ENCODE measurements around the gene PITX1. TPM values are rescaled to one million over a fixed set of nuclear protein-coding genes. Genes with fewer than 3 reads are reported as not detected.
"Not testable (repeated sequence)": the region's sequence is repeated elsewhere in the genome, so short reads cannot be mapped to it uniquely, and the experiment has no call there.

The PITX1 gene
- polyA plus RNA-seq, 3 donors from 2014 or later, result not detected

GRCh38 chr5:135011355-135012032 lies 22.5 kb downstream of the PITX1 start:
- H3K36me3 Mint-ChIP-seq, result no peaks in the 10 kb centered on the region
- H3K9me3 Mint-ChIP-seq, result no peaks in the 10 kb centered on the region
- no peak for DNase-seq
- H3K27me3 Mint-ChIP-seq (ENCODE audit: low read depth in 3 of 3), result peaks cover 1 to 2% (median 2%) of the 10 kb centered on the region in 3 donors
- H3K27ac Mint-ChIP-seq, result no peak overlapping the region
- H3K4me3 Mint-ChIP-seq, result no peak overlapping the region
- no peaks in the 10 kb centered on the region for H3K4me1 Mint-ChIP-seq

GRCh38 chr5:135010502-135011354 lies 23.3 kb downstream of the PITX1 start:
- DNase-seq, result no peak
- H3K27me3 Mint-ChIP-seq (ENCODE audit: low read depth in 3 of 3), result peaks cover 1 to 2% (median 2%) of the 10 kb centered on the region in 3 donors
- peak overlapping the region in 1 of 6 donors; percentile 19 for H3K27ac Mint-ChIP-seq
- H3K9me3 Mint-ChIP-seq, result no peaks in the 10 kb centered on the region
- H3K4me1 Mint-ChIP-seq, result no peaks in the 10 kb centered on the region
- H3K36me3 Mint-ChIP-seq, result no peaks in the 10 kb centered on the region
- H3K4me3 Mint-ChIP-seq, result no peak overlapping the region

- no peaks in the 10 kb centered on the region for H3K4me1 Mint-ChIP-seq
- peaks cover 1 to 2% (median 2%) of the 10 kb centered on the region in 3 donors for H3K27me3 Mint-ChIP-seq (ENCODE audit: low read depth in 3 of 3)
- H3K4me3 Mint-ChIP-seq, result no peak overlapping the region
- DNase-seq, result no peak
- no peaks in the 10 kb centered on the region for H3K36me3 Mint-ChIP-seq
- H3K27ac Mint-ChIP-seq, result no peak overlapping the region
- no peaks in the 10 kb centered on the region for H3K9me3 Mint-ChIP-seq
These were observed 24.1 kb downstream of the PITX1 start for GRCh38 chr5:135009736-135010501.

- Mint-ChIP-seq H3K36me3 (peaks cover 0 to 2% (median 0%) of the 10 kb centered on the region in 3 donors), H3K4me3 (no peak overlapping the region), H3K27me3 (ENCODE audit: low read depth in 3 of 3) (peaks cover 1 to 4% (median 2%) of the 10 kb centered on the region in 3 donors), H3K4me1 (no peaks in the 10 kb centered on the region), H3K9me3 (no peaks in the 10 kb centered on the region), H3K27ac (no peak overlapping the region)
- DNase-seq, result no peak
These were observed 24.9 kb downstream of the PITX1 start for GRCh38 chr5:135008981-135009735.

GRCh38 chr5:135008556-135008955 lies 25.5 kb downstream of the PITX1 start:
- no peak overlapping the region for H3K4me3 Mint-ChIP-seq
- no peak for DNase-seq
- H3K9me3 Mint-ChIP-seq, result no peaks in the 10 kb centered on the region
- no peak overlapping the region for H3K27ac Mint-ChIP-seq
- H3K36me3 Mint-ChIP-seq, result peaks cover 0 to 4% (median 0%) of the 10 kb centered on the region in 3 donors
- no peaks in the 10 kb centered on the region for H3K4me1 Mint-ChIP-seq
- peaks cover 0 to 4% (median 2%) of the 10 kb centered on the region in 3 donors for H3K27me3 Mint-ChIP-seq (ENCODE audit: low read depth in 3 of 3)

- Mint-ChIP-seq H3K27me3 (ENCODE audit: low read depth in 3 of 3) (peaks cover 0 to 4% (median 2%) of the 10 kb centered on the region in 3 donors), H3K4me3 (no peak overlapping the region), H3K36me3 (peaks cover 0 to 4% (median 0%) of the 10 kb centered on the region in 3 donors), H3K4me1 (no peaks in the 10 kb centered on the region), H3K27ac (no peak overlapping the region), H3K9me3 (no peaks in the 10 kb centered on the region)
- DNase-seq, result no peak
These were observed 26.2 kb downstream of the PITX1 start for GRCh38 chr5:135007749-135008363.

- Mint-ChIP-seq H3K36me3 (peaks cover 0 to 6% (median 0%) of the 10 kb centered on the region in 3 donors), H3K4me1 (no peaks in the 10 kb centered on the region), H3K9me3 (no peaks in the 10 kb centered on the region), H3K27ac (no peak overlapping the region), H3K27me3 (ENCODE audit: low read depth in 3 of 3) (peaks cover 0 to 4% (median 3%) of the 10 kb centered on the region in 3 donors), H3K4me3 (no peak overlapping the region)
- no peak for DNase-seq
These were observed 26.7 kb downstream of the PITX1 start for GRCh38 chr5:135007305-135007704.

GRCh38 chr5:135005076-135005475 lies 29.0 kb downstream of the PITX1 start:
- DNase-seq, result no peak
- Mint-ChIP-seq H3K27ac (no peak overlapping the region), H3K4me3 (no peak overlapping the region), H3K27me3 (ENCODE audit: low read depth in 3 of 3) (peaks cover 0 to 3% (median 3%) of the 10 kb centered on the region in 3 donors), H3K4me1 (no peaks in the 10 kb centered on the region), H3K36me3 (peaks cover 0 to 7% (median 0%) of the 10 kb centered on the region in 3 donors), H3K9me3 (no peaks in the 10 kb centered on the region)

GRCh38 chr5:135004376-135004775 lies 29.7 kb downstream of the PITX1 start:
- no peak overlapping the region for H3K4me3 Mint-ChIP-seq
- H3K36me3 Mint-ChIP-seq, result peaks cover 0 to 7% (median 0%) of the 10 kb centered on the region in 3 donors
- no peaks in the 10 kb centered on the region for H3K4me1 Mint-ChIP-seq
- DNase-seq, result no peak
- peak overlapping the region in 1 of 6 donors; percentile 49 for H3K27ac Mint-ChIP-seq
- H3K27me3 Mint-ChIP-seq (ENCODE audit: low read depth in 3 of 3), result peaks cover 0 to 4% (median 3%) of the 10 kb centered on the region in 3 donors
- H3K9me3 Mint-ChIP-seq, result no peaks in the 10 kb centered on the region

GRCh38 chr5:134998068-134998467 lies 36.0 kb downstream of the PITX1 start:
- H3K27ac Mint-ChIP-seq; H3K4me3 Mint-ChIP-seq; DNase-seq; H3K4me1 Mint-ChIP-seq; H3K27me3 Mint-ChIP-seq (ENCODE audit: low read depth in 3 of 3); H3K9me3 Mint-ChIP-seq; H3K36me3 Mint-ChIP-seq: not testable (repeated sequence)

GRCh38 chr5:134997015-134997414 lies 37.0 kb downstream of the PITX1 start:
- DNase-seq, result no peak
- peaks cover 0 to 2% (median 0%) of the 10 kb centered on the region in 3 donors for H3K27me3 Mint-ChIP-seq (ENCODE audit: low read depth in 3 of 3)
- no peaks in the 10 kb centered on the region for H3K9me3 Mint-ChIP-seq
- no peak overlapping the region for H3K27ac Mint-ChIP-seq
- H3K4me1 Mint-ChIP-seq, result no peaks in the 10 kb centered on the region
- peaks cover 0 to 3% (median 0%) of the 10 kb centered on the region in 3 donors for H3K36me3 Mint-ChIP-seq
- no peak overlapping the region for H3K4me3 Mint-ChIP-seq

- Mint-ChIP-seq H3K9me3 (no peaks in the 10 kb centered on the region), H3K4me1 (no peaks in the 10 kb centered on the region), H3K27ac (no peak overlapping the region), H3K27me3 (ENCODE audit: low read depth in 3 of 3) (peaks cover 0 to 2% (median 0%) of the 10 kb centered on the region in 3 donors), H3K36me3 (peaks cover 0 to 3% (median 0%) of the 10 kb centered on the region in 3 donors), H3K4me3 (no peak overlapping the region)
- DNase-seq, result no peak
These were observed 38.1 kb downstream of the PITX1 start for GRCh38 chr5:134995850-134996402.
